ENCODE measurements around the gene OPA1.

DNA sequence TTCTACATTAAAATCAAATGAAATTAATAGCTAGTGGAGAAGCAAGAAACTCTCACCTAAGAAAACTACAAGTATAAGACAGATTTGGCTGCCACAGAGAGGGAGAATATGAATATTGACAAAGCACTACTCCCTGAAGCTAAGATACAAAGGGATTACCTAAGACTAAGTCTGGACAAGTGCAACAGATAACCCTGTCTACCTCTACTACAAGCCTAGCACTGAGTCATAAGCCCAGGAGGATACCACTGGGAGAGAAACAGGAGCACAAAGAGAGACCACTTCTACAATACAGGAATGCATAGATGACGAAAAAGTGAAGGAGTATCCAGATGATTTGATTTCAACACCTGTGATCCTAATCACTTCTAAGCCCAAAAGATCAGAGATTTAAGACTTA, 48.7 kb upstream of the OPA1 start:
- no peak for TF ChIP-seq CTCF (IDR thresholded peaks at IDR 0.05)
- TF ChIP-seq POLR2A (IDR thresholded peaks at IDR 0.05), result no peak
